IPS DF 4.7 (cell line): ENCODE results near the gene ASB10.

Experiments used
- DNase-seq: peaks from one replicate; pipeline ENCODE4 v3.0.0-alpha.2; 2013; ENCODE audit warnings: low spot score; ENCODE audit errors: extremely low read depth

The ASB10 gene

DNA sequence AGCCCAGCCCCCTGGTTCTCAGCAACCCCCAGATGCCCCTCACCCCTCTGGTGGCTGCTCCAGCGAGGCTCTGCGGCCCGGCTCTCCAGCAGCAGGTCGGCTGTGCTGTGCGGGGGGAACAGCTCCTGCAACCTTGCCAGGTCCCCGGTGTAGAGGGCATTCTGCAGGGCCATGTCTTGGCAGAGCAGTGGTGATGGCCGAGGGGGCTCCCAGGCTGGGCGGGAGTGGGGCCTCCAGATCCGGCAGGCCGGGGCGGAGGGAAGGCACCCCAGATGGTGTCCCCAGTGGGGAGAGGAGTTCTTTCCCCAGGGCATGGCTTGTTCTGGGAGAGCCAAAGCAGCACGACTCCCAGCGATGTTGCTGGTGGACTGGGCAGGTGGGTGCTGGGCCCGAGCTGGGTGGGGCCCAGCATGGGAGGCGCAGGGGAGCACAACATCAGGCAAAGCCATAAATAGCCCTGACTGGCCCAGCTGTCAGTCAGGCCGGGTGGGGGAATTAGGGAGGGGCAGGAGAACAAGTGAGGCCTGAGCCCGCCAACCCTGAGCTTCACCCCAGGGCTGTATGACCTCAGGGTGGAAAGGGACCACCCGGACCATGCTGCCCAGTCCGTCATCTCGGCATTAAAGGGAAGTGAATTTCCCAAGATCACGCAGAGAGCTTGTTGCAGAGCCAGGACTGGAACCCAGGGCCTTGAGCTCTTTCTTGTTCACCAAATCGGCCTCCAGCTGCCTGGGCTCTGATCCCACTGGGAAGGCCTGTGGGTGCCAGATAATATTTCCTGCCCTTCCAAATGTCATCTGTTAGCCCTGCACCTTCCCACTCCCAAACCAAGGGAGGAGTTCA lies 580 bp upstream of the ASB10 start:
- no peak for DNase-seq

DNA sequence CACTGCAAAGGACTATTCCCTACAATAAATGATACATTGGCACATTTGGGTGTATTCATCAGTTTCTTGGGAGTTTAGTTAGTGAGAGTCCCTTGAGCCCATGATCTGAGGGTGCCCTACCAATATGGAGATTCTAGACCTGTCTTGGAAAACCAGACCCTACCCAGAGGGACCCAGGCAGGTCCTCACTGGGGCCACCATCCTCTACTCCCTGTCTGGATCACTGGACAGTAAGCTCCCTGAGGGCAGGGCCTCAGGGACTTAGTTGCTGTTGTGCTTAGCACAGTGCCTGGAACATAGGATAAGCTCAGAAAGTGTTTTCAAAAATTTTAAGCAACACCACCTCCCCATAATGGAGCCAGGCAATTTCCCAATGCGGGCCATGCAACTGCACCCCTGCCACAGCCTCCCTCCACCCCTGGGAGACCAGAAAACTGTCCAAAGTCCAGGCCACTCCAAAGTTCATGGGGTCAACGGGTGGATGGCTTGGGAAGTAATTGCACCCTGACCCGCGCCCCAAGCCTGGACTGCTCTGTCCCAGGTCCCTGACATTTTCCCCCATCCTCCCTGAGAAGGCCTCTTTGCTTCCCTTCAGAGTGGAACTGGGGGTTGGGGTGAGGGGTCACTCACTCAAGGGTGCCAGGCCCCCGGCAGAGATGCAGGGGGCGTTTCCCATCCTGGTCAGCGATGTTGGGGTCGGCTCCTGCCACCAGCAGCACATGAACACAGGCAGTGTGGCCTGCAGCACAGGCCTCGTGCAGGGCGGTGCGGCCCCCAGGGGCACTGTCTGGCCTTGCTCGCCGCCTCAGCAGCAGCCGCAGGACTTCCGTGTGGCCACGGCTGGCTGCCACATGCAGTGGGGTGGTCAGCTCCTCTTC lies 1.0 kb downstream of the ASB10 start:
- DNase-seq: no peak

DNA sequence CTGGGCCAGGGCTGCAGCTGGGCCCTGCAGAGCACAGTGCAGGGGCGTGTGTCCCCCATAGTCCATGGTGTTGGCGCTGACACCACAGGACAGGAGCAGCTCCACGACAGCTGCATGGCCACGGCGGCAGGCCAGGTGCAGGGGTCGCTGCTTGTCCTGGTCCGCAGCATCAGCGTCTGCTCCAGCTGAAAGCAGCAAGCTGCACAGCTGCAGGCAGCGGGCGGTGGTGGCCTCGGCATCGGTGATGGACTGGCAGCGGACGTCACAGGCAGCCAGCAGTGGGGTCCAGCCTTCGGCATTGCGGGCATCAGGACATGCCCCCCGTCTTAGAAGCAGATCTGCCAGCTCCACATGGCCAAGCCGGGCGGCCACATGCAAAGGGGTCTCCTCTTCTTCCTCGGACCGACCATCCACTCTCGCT lies 6.0 kb downstream of the ASB10 start:
- no peak for DNase-seq

DNA sequence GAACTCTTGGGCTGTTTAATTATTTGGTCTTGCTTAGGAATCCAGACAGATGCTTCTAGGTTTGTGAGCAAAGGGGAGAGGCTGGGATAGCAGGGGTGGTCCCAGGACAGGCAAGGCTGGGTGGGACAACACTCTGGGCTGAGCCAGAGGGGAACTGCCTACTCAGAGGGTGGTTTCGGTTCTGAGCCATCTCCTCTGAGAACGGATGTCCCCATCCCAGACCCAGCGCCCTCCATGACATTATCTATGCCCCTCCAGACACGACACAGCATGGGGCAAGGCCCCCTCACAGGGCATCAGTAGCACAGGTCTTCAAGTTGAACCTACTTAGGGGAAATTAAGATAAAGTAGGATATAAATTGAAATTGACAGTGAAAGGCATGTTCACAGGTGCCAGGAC lies 7.1 kb downstream of the ASB10 start:
- no peak for DNase-seq

DNA sequence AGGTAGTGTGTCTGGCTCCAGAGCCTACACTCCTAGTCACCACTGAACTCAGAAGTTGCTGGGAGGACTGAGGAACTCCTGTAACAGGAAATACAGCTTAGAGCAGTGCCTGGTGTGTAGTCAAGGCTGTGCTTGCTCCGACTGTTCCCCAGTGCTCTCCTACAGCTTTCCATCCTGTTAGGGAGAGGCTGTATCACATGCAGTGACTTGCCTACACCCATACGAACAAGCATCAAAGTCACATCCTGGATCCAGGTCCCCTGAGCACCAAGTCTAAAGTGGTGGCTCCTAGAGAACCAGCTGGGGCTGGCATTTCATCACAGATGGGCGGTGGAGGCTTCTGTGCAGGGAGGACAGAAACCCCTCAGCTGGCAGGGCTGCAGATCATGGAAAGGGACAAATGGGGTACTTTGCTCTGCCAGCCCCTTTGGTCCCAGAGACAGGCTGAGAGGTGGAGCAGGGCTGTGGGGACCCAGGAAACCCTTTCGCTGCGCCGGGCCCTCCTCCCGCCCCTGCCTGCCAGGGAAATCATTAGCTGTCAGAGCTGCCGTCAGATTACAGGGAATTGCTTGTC lies 7.7 kb downstream of the ASB10 start:
- no peak for DNase-seq

DNA sequence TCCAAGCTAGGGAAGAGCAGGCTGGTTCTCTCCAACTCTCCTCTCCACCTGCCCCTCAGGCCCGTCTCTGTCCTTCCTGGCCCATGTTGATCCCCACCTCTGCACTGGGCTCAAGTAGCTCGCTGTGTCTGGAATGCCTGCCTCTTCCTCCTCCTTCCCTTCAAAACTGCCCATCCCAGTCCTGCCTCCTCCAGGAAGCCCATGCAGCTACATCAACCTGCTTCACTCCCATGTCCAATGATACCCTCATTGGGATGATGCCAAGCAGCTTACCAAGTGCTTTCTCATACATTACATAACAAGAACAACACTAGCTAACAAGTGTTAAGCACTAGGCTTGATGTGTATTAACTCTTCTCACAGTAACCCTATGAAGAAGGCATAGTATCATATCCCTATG lies 8.2 kb downstream of the ASB10 start:
- no peak for DNase-seq

DNA sequence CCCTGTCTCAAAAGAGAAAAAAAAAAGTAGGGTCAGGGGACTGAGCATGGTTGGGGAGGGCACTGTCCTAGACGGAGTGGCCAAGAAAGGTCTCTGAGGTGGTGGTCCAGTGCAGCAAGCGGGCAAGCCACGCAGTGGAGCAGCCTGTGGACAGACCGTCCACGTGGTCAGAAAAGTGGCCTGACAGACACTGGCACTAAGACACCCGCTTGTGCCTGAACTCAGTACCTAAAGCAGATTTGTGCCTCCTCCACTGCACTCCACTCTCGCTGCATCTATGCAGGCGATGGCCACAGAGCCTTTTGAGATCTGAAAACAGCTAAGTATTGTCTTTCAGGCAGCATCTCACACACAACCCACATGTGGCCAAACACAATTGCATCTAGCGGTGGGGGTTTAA lies 8.8 kb downstream of the ASB10 start:
- DNase-seq: no peak

DNA sequence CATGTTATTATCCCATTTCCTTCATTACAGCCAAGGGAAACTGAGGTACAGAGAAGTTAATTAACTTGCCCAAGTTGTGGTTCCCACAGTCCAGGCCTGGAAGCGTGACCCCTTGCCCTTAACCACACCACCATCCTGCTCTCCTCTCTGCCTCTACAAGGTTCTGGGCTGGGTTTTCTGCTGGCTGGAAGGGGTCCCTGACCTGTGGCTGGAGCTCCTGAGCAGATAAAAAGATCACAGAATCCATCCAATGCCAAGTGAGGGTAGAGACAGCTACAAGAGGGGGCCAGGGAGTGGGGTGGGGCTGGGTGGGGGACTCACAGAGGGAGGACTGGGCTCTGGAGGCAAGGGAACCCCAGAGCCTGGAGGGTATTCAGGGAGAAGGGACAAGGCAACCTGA lies 9.7 kb downstream of the ASB10 start:
- no peak for DNase-seq

DNA sequence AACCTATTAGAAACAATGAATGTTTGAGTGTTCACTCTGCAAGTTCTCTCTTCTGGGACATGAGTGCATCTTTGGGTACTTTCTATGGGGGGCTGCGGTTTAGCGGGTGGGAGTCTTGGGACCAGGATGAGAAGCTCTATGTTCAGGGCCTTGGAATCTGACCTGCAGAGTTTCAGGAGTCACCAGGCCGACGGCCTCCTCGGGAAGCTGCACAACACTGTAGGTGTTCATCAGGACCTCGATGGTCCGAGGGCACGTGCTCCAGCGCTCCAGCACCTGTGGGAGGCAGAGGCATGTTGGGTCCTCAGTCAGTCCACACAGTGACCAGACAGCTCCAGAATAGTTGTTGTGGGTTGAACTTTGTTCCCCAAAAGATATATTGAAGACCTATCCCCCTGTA lies 10.6 kb downstream of the ASB10 start:
- no peak for DNase-seq

DNA sequence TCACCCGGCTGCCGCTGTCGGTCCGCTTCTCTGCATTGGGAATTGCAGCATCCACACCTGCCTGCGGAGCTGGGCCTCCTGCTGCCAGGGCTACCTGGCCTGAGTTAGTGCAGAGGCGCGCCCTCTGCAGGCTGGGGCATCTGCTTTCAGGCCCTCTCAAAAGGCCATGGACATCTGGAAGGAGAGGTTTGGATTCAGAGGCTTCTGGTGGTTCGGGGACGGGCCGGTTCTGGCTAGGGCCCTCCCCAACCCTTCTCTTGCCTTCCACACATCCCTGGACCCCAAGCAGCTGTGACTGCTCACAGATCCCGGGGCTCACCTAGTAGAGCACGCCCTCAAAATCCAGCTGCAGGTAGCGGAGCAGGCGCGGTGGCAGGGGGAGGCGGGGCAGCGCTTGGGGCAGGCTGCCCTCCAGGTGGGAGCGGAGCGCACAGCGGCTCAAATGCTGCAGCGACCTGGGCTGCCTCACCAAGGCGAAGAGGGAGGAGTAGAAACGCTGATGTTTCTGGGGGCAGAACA lies 11.2 kb downstream of the ASB10 start:
- no peak for DNase-seq

DNA sequence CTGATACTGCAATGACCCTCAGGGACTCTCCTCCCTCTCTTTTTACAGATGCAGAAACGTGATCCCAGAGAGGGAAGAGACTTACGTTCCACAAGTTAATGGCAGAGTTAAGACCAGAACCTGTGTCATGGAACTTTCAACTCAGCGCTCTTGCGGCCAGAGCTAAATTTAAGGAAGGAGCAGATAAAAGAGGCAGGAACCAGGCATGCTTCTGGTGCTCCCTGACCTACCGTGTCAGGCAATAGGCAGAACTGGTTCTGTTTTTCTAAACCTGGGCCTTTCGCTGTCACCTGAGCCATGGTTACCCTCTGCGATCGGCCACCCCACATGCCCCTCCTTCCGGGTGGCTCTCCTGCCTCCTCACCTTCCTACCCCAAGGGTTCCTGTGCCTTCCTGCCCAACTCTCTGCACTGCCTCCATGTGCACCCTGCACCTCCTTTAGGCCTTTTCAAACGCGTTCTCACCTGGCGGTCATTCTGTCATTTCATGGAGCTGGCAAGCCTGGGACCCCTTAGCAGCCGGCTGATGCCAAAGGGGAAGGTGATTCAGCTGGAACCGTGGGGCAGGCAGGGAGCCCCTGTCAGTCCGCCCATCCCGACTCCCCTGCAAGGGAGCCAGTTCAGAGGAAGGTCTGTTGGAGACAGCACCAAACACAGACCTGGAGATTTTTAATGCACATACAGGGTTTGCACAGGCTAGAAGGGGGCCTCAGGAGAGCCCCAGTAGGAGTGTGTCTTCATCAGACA lies 11.8 kb downstream of the ASB10 start:
- no peak for DNase-seq

DNA sequence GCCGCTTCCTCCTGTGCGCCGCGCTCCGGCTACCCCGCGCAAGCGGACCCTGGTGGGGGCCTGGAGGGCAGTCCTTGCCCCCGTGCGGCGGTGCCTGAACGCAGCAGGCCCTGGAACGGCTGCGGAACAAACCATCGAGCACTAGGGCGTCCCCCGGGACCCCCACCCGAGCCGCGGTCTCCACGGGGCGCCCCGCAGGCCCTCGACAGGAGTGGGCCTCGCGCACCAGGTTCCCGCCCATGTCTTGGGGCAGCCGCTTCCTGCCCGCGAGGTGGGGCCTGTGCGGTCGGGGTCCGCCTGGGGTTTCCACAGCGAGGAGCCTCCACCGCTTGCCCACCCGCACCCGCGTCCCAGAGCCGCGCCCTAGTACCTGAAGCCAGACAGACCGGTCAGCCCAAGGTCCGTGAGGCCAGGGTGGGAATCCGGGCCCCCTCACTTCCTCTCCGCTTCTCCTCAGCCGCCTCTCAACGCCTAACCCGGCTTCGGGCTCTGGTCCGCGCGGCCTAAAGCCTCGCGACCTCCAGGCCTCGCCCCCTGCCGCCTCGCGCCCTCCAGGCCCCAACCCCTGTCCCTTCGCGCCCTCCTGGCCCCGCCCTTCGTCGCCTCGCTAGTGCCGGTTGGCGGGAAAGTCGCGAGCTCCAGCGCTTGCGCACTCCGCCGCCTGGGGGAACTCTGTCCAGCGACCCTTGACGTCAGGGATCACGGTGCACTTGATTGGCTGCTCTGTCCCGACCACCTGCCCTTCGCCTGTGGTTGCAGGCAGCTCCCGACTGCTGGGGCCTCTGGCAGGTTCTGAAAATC lies 12.6 kb downstream of the ASB10 start:
- DNase-seq: no peak

DNA sequence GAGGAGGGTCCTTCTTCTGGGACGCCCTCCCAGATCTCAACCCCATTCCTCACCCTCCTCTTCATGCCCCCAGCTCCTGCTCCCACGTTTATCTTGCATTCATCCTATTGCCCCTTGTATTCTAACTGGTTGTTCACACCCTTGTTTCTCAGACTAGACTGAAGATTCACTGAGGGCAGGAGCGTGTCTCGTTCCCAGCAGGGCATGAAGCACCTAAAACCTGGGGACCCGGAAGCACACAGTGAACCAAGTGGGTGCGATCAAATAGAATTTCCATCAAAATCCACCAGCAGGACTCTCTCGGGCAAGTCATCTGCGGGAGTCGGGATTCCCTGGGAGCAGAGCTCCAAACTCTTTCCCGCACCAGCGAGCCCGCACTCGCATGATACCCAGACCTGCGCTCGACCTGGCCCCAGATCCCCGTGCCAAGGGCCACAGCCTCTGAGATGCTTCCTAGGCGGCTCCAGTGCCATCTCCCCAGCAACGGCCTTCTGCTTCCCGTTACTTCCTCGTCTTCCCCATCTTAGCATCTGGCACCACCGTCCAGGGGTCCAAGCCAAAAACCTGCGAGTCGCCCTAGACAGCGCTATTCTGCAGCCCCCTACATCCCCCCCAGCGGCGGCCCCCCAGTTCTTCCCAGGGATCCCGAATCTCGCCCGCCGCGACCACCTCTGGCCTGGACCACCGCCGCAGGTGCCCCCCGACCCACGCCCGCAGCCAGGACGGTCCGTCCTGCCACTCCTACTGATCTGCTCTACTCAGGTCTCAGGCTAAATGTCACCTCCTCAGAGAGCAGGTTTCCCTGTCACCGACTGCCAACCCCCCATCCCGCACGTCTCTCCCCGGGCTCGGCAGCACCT lies 13.4 kb downstream of the ASB10 start:
- no peak for DNase-seq

DNA sequence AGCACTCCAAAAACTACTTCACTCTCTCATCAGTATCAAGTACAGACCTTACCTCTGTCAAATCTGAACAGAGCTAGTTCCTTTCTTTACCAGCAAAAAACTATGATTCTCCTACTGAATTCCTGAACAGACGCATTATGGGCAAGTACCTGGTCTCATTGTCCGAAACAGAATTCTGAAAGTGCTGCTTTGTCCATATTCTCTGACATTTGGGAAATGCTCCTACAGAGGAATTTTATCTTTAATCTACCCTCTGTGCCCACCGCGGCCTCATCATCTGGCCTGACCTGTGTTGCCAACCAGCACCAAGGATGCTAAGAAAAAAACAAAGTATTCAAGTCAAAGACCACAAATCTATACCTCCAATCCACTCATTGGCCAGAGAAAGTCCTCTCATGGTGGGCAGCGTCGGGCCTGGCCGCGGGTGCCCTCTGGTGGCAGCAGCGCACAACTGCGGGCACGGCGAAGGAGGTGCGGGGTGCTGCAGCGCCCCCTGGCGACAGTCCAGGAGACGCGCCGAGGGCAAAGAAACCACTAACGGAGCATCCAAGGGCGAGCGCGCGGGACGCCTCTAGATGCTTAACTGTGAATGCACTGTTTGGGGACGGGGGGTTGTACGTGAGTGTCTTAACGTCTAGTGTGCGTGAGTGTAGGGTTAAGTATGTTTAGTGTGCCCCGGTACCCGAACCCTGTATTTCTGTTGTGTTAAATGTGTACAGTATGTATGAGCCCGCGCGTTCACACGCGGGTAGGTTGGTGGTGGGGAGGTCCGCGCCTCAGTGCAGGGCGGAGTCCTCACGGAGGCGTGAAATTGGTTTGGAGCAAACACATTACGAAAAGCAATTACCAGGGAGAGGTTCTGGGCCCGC lies 14.5 kb downstream of the ASB10 start:
- no peak for DNase-seq

DNA sequence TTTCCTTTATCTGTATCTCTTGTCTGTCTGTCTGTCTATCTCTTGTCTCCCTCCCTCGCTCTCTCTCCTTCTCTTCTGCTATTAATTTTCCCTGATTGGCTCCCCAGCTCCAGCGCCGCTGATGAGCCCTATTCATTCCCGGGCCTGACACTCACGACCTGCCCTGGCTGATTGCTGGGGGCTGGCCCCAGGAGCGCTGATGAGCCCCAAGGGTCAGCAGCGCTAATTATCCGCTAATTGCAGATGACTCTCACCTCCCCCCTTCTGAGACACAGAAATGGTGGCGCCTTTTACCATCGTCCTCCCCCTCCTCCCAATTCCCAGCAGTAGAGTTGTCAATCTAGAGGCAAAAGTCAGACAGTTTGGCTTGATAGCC lies 18.3 kb downstream of the ASB10 start:
- no peak for DNase-seq

DNA sequence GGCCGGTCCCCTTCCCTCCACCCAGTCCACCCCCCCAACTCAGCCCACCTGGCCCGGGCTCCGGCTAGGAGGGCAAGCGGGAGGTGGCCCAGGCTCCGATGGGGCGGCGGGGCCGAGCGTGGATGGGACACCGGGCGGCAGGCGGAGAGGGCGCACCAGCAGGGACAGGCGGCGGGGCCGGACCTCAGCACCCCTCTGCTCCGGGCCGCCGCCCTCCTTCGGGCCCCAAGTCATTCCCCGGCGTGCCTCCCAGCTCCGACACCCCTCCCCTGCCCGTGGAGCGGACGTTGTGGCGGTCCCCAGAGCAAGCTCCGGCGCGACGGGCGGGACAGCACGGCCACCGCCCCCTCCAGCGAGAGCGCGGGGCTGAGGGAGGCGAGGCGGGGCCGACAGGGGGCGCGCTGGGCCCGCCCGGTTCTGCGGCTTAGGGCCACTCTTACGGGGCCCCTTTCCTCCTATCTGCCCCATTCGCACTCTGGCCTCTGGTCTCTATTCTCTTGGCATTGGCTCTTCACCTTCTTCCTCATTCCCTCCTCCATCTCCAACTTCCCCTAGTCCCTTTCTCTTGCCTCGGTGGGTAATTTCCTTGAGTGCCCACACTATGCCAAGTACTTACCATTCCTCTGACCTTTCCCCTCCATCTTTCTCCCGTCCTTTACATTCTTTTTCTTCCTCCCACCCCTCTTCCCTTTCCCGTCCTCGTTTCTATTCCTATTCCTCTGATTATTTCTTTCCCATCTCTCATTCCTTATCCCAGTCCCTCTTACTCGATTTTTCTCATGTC lies 18.9 kb downstream of the ASB10 start:
- DNase-seq: no peak

DNA sequence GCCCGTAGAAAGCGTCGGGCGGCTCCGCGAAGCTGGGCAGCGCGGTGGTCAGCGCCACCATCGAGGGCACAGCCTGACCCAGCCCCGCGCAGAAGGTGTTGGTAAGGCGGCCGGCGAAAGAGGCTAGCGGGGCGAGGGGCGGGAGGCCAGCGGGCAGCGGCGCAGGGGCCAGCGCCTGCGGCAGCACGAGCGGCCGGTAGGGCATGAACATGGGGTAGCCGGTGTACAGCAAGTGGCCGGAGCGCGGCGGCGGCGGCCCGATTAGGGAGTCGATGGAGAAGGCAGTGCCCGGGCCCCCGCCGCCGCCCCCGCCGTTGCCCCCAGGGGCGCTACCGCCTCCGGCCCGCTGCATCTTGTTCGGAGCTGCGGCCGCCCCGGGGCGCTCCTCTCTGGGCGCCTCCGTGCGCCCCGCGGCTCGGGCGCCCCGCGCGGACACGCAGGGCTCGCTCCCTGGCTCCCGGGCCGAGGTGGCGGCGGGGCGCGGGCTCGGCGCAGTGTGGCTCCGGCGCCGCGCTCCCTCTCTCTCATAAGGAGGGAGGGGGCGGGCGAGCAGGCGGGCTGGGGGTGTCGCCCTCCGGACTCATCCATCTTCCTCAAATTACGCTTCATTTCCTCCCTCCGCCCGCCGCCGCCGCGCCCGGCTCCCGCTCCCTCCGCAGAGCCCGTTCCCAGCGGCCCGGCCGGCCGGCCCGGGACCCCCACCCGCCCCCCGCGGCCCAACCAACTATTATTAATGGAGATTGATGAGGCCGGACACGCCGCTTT lies 19.7 kb downstream of the ASB10 start, which contains the start of gene GBX1:
GBX1 (minus strand) TSS at position 498 of the 765 bp plus-strand sequence; CDS start at position 352, 146 bp downstream.
- DNase-seq: no peak
